DND-41 (cell line): ENCODE data around the gene TRNP1.

Experiments used
- ATAC-seq: fragments of 200-7000 bp; cut with Tn5 transposase; 3 replicates; pipeline ENCODE4 v1.9.1; 2021; ENCODE audit warnings: low read depth; ENCODE audit not compliant: insufficient read depth
- DNase-seq: peaks from one replicate; pipeline ENCODE4 v3.0.0-alpha.2; 2020
- H2AFZ ChIP-seq: 2 replicates; pipeline ENCODE4 v1.6.0; 2012; ENCODE audit warnings: low read depth, low read length
- H3K27ac ChIP-seq: 2 replicates; pipeline ENCODE4 v1.5.1; 2012; ENCODE audit warnings: low read length, inconsistent platforms
- H3K27me3 ChIP-seq: fragments of 200-600 bp; sonication (generic); 2 replicates; pipeline ENCODE4 v1.6.0; 2012; ENCODE audit warnings: low read length, mild to moderate bottlenecking, inconsistent platforms; ENCODE audit not compliant: insufficient read depth, poor library complexity
- H3K36me3 ChIP-seq: 2 replicates; pipeline ENCODE4 v1.5.1; 2012; ENCODE audit warnings: low read length, inconsistent platforms; ENCODE audit not compliant: insufficient read depth
- H3K4me1 ChIP-seq: 2 replicates; pipeline ENCODE4 v1.5.1; 2012; ENCODE audit warnings: mild to moderate bottlenecking, low read length; ENCODE audit not compliant: insufficient read depth
- H3K4me2 ChIP-seq: 2 replicates; pipeline ENCODE4 v1.6.0; 2012; ENCODE audit warnings: mild to moderate bottlenecking, moderate library complexity, low read length, inconsistent platforms; ENCODE audit not compliant: insufficient read depth
- H3K4me3 ChIP-seq, 2 experiments: fragments of 200-600 bp in 1 of 2; shearing (Covaris generic) in 1 of 2; 2 replicates each; pipeline ENCODE4 v1.5.1; 2012 to 2016; ENCODE audit warnings: inconsistent platforms in 2 of 2, low read length in 2 of 2, mild to moderate bottlenecking in 2 of 2, low read depth in 1 of 2, moderate library complexity in 1 of 2
- H3K79me2 ChIP-seq: 2 replicates; pipeline ENCODE4 v1.6.0; 2012; ENCODE audit warnings: low read length, inconsistent platforms; ENCODE audit not compliant: insufficient read depth
- H3K9ac ChIP-seq: 2 replicates; pipeline ENCODE4 v1.6.0; 2012; ENCODE audit warnings: low read depth, mild to moderate bottlenecking, inconsistent platforms, low read length, moderate library complexity
- H3K9me3 ChIP-seq: 2 replicates; pipeline ENCODE4 v1.5.1; 2012; ENCODE audit warnings: low read length, moderate library complexity, mild to moderate bottlenecking, inconsistent platforms; ENCODE audit not compliant: insufficient read depth, severe bottlenecking
- H4K20me1 ChIP-seq: 2 replicates; pipeline ENCODE4 v1.6.0; 2012; ENCODE audit warnings: low read length; ENCODE audit not compliant: insufficient read depth
- EZH2 ChIP-seq: IDR thresholded peaks from 3 replicates; pipeline ENCODE4 v1.6.1; 2012; ENCODE audit warnings: borderline replicate concordance, low read depth, mild to moderate bottlenecking, moderate library complexity, low read length, inconsistent platforms; ENCODE audit not compliant: severe bottlenecking
- TF ChIP-seq, protein P1 (sequence below): IDR thresholded peaks from 2 replicates; pipeline ENCODE4 v1.5.1; 2012; ENCODE audit warnings: borderline replicate concordance, low read length, moderate library complexity, mild to moderate bottlenecking; ENCODE audit not compliant: poor library complexity, severe bottlenecking; ENCODE audit errors: extremely low read depth

The TRNP1 gene

DNA sequence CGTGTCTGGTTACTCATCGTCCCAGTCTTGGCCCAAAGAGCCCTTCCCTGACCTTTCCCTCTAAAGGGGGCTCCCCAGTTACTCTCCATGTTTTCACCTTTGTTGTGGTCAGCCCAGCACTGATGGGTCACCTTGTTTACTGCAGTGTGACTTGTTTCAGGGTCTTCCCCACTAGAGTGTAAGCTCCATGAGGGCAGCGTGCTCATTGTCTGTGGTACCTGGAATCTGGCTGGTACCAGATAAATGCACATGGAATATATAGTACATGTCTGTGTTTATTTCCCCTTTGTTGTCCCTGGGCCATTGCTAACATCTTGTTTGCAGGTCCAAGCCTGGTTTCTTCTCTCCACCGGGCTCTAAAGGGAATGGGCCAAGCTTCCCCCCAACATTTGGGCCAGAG is 41.9 kb downstream of the TRNP1 start:
- Histone ChIP-seq H3K4me2 (no peak overlapping the region), H3K27me3 (no peaks in the 10 kb centered on the region), H3K4me1 (no peaks in the 10 kb centered on the region), H2AFZ (no peak overlapping the region), H3K9me3 (no peaks in the 10 kb centered on the region), H3K4me3 (no peak overlapping the region), H3K36me3 (no peaks in the 10 kb centered on the region), H3K79me2 (no peaks in the 10 kb centered on the region), H3K27ac (no peak overlapping the region), H4K20me1 (no peaks in the 10 kb centered on the region), H3K9ac (no peak overlapping the region)
- TF ChIP-seq, protein P1, sequence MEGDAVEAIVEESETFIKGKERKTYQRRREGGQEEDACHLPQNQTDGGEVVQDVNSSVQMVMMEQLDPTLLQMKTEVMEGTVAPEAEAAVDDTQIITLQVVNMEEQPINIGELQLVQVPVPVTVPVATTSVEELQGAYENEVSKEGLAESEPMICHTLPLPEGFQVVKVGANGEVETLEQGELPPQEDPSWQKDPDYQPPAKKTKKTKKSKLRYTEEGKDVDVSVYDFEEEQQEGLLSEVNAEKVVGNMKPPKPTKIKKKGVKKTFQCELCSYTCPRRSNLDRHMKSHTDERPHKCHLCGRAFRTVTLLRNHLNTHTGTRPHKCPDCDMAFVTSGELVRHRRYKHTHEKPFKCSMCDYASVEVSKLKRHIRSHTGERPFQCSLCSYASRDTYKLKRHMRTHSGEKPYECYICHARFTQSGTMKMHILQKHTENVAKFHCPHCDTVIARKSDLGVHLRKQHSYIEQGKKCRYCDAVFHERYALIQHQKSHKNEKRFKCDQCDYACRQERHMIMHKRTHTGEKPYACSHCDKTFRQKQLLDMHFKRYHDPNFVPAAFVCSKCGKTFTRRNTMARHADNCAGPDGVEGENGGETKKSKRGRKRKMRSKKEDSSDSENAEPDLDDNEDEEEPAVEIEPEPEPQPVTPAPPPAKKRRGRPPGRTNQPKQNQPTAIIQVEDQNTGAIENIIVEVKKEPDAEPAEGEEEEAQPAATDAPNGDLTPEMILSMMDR = no peak
- TF ChIP-seq EZH2 = no peak
- ATAC-seq = no peak
- DNase-seq = no peak

DNA sequence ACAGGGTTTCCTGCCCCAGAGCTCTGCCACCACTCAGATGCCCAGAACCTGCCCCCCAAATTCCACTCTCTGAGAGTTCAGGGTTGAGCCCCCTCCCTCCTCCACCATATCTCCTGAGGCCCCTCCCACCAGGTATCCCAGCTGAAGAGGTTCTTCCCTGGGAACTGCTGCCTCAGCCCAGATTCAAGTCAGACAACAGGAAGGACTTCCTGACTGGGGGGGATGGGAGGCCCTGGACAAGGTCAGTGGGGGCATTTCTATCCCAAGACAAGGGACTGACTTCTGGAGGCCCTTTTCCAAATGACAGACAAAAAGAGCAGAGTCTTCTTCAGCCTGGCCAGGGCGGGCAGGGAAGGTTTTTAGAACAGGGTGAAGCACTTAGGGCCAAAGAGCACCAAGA is 43.2 kb downstream of the TRNP1 start:
- no peak overlapping the region for H3K4me2 ChIP-seq
- H2AFZ ChIP-seq = no peak overlapping the region
- no peaks in the 10 kb centered on the region for H3K36me3 ChIP-seq
- no peak for TF ChIP-seq EZH2
- TF ChIP-seq, protein P1 = no peak
- H3K4me1 ChIP-seq = no peaks in the 10 kb centered on the region
- H3K79me2 ChIP-seq = no peaks in the 10 kb centered on the region
- DNase-seq = no peak
- ATAC-seq = no peak
- no peak overlapping the region for H3K27ac ChIP-seq
- no peaks in the 10 kb centered on the region for H3K9me3 ChIP-seq
- H3K4me3 ChIP-seq = no peak overlapping the region
- no peak overlapping the region for H3K9ac ChIP-seq
- no peaks in the 10 kb centered on the region for H3K27me3 ChIP-seq
- no peaks in the 10 kb centered on the region; the same call in 1 of the 2 replicates for H4K20me1 ChIP-seq

DNA sequence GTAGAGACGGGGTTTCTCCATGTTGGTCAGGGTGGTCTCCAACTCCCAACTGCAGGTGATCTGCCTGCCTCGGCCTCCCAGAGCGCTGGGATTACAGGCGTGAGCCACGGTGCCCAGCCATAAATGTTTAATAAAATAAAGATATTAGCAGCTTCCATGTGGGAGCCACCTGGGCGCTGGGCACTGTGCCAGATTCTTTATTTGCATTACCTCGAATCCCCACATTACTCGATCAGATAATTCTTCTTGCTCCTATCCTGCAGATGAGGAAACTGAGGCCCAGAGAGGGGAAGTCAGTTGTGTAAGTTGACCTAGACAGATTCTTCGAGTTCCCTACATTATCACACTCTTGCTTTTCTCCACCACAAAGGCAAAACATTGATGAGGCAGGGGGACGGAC is 44.0 kb downstream of the TRNP1 start:
- no peak overlapping the region for H3K27ac ChIP-seq
- H3K79me2 ChIP-seq = no peaks in the 10 kb centered on the region
- no peak overlapping the region for H3K9ac ChIP-seq
- no peak for ATAC-seq
- H3K9me3 ChIP-seq = no peaks in the 10 kb centered on the region
- H3K4me2 ChIP-seq = no peak overlapping the region
- DNase-seq = no peak
- no peaks in the 10 kb centered on the region for H3K36me3 ChIP-seq
- H3K27me3 ChIP-seq = no peaks in the 10 kb centered on the region
- no peak overlapping the region for H3K4me3 ChIP-seq
- no peaks in the 10 kb centered on the region; the same call in 1 of the 2 replicates for H4K20me1 ChIP-seq
- no peak overlapping the region for H2AFZ ChIP-seq
- no peaks in the 10 kb centered on the region for H3K4me1 ChIP-seq
- TF ChIP-seq, protein P1 = no peak
- TF ChIP-seq EZH2 = no peak

DNA sequence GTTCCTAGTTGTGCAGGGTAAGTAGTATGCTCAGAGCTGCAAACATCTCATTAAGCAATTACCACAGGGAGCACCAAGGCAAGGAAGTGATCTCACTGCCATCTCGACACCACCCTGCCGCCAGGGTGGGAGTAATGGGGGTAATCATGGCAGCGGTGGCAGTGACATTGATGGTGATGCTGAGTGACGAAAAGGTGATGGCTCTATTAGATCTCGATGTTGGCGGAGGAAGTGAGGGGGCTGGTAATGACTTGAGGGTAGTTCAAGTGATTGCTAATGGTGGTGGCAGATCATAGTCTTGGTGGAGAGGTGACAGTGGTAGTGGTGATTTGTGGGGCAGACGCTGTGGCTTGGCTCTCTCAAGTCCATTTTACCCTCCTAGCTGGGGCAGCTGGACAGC is 44.5 kb downstream of the TRNP1 start:
- H3K4me2 ChIP-seq = no peak overlapping the region
- no peak overlapping the region for H3K9ac ChIP-seq
- H4K20me1 ChIP-seq = no peaks in the 10 kb centered on the region; the same call in 1 of the 2 replicates
- TF ChIP-seq, protein P1 = no peak
- no peaks in the 10 kb centered on the region for H3K79me2 ChIP-seq
- DNase-seq (no peak), ATAC-seq (no peak)
- H3K27ac ChIP-seq = no peak overlapping the region
- no peak overlapping the region for H2AFZ ChIP-seq
- no peaks in the 10 kb centered on the region for H3K4me1 ChIP-seq
- H3K27me3 ChIP-seq = no peaks in the 10 kb centered on the region
- no peaks in the 10 kb centered on the region for H3K36me3 ChIP-seq
- no peak overlapping the region for H3K4me3 ChIP-seq
- H3K9me3 ChIP-seq = no peaks in the 10 kb centered on the region
